SK-N-MC (cell line): ENCODE measurements around the gene MRPL53.

Experiments
- DNase-seq: peaks from one replicate; pipeline ENCODE4 v3.0.0-alpha.2; 2011; ENCODE audit warnings: low read depth, low spot score
- H3K27ac ChIP-seq: fragments of 200-600 bp; sonication (generic); 2 replicates; pipeline ENCODE4 v1.5.1; 2016; ENCODE audit warnings: mixed run types
- H3K36me3 ChIP-seq: fragments of 200-600 bp; sonication (generic); 2 replicates; pipeline ENCODE4 v1.6.1; 2017; ENCODE audit warnings: antibody characterized with exemption, low read length, mixed read lengths; ENCODE audit not compliant: insufficient read depth
- H3K4me3 ChIP-seq: fragments of 200-600 bp; sonication (generic); 2 replicates; pipeline ENCODE4 v1.5.1; 2016
- H3K9ac ChIP-seq: fragments of 200-600 bp; sonication (generic); 2 replicates; pipeline ENCODE4 v1.8.0; 2017; ENCODE audit warnings: mixed run types, mixed read lengths; ENCODE audit not compliant: insufficient read length
- H3K9me3 ChIP-seq: fragments of 200-600 bp; sonication (generic); 2 replicates; pipeline ENCODE4 v1.6.1; 2017; ENCODE audit warnings: low read depth, mild to moderate bottlenecking, antibody characterized with exemption, low read length, moderate library complexity, mixed read lengths
- EZH2 ChIP-seq: fragments of 200-600 bp; sonication (generic); IDR thresholded peaks from one replicate; pipeline ENCODE4 v1.6.1; 2017; ENCODE audit warnings: antibody characterized with exemption
- FOXP2 ChIP-seq: optimal IDR thresholded peaks from 2 replicates; pipeline ENCODE3; 2011; ENCODE audit warnings: mild to moderate bottlenecking, moderate library complexity; ENCODE audit not compliant: insufficient read depth; ENCODE audit errors: extremely low read length, control extremely low read depth
- POLR2AphosphoS5 ChIP-seq: IDR thresholded peaks from 2 replicates; pipeline ENCODE4 v1.6.1; 2012; ENCODE audit warnings: mild to moderate bottlenecking, low read depth, low read length, borderline replicate concordance

Gene MRPL53

DNA sequence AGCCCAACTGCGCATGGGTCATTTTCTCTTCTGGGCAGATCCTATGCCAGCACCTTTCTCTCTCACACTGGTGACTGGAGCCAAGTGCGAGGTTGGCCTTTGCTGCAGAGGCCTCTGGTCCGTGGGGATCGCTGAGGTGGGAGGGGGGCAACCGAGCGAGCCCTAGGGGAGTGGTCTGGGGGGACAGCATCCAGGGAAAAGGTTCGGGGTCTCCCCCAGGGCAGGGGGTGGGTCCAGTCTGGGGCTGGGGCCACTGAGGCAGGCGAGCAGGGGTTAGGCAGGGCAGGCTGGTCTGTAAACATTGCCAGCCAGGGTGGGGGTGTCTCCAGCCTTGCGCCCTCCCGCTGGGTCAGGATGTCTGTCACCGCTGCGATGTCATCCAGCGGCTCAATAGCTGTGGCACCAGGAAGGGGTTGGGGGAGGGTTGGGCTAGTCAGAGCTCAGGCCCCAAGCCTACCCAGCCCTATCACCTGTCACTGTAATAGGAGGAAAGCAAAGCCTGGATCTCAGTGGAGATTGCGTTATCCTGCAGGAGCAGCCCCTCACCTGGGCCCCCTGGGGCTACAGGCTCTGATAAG is 46.2 kb downstream of the MRPL53 start:
- Histone ChIP-seq H3K9me3 (no peaks in the 10 kb centered on the region), H3K36me3 (peaks cover 4% of the 10 kb centered on the region; the same call in 1 of the 2 replicates), H3K9ac (no peak overlapping the region), H3K27ac (no peak overlapping the region), H3K4me3 (no peak overlapping the region)
- TF ChIP-seq FOXP2 (no peak), POLR2AphosphoS5 (no peak), EZH2 (no peak)
- DNase-seq = no peak

DNA sequence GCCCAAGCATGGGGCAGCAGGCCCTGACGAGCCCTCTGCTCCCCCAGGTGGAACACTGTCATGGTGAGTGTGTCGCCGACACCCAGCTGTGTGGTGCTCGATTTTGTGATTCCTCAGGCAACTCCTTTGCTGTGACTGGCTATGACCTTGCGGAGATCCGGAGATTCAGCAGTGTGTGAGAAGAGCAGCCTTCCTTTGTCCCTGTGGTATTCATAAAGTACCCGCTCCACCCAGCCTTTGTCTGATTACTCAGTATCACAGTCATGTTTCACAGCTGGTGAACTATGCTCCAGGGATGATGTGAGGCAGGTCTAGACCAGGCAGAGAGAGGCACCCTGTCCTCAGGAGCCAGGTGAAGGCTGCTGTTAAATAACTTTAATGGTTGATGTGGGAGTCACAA is 47.0 kb downstream of the MRPL53 start:
- Histone ChIP-seq H3K4me3 (no peak overlapping the region), H3K36me3 (peaks cover 4% of the 10 kb centered on the region; the same call in 1 of the 2 replicates), H3K9ac (no peak overlapping the region), H3K27ac (no peak overlapping the region), H3K9me3 (no peaks in the 10 kb centered on the region)
- DNase-seq = no peak
- TF ChIP-seq EZH2 (no peak), POLR2AphosphoS5 (no peak), FOXP2 (no peak)

DNA sequence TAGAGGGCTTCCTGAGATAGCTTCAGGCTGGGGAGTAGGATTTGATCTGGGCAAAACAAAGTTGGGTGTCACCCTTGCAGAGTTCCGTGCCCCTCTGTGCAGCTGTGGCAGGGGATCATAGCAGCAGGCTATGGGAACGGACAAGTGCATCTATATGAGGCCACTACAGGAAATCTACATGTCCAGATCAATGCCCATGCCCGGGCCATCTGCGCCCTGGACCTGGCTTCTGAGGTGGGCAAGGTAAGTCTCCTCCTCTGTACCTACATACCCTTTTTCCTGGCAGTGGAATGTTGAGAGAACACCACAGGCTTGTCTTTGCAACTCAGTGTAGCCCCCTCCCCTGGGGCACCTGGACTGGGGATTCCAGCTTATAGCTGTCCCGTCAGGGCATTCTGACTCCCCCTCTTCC is 47.5 kb downstream of the MRPL53 start:
- no peak overlapping the region for H3K9ac ChIP-seq
- H3K36me3 ChIP-seq = peaks cover 4% of the 10 kb centered on the region; the same call in 1 of the 2 replicates
- DNase-seq = no peak
- H3K4me3 ChIP-seq = no peak overlapping the region
- H3K9me3 ChIP-seq = no peaks in the 10 kb centered on the region
- TF ChIP-seq POLR2AphosphoS5 (no peak), FOXP2 (no peak), EZH2 (no peak)
- H3K27ac ChIP-seq = no peak overlapping the region

DNA sequence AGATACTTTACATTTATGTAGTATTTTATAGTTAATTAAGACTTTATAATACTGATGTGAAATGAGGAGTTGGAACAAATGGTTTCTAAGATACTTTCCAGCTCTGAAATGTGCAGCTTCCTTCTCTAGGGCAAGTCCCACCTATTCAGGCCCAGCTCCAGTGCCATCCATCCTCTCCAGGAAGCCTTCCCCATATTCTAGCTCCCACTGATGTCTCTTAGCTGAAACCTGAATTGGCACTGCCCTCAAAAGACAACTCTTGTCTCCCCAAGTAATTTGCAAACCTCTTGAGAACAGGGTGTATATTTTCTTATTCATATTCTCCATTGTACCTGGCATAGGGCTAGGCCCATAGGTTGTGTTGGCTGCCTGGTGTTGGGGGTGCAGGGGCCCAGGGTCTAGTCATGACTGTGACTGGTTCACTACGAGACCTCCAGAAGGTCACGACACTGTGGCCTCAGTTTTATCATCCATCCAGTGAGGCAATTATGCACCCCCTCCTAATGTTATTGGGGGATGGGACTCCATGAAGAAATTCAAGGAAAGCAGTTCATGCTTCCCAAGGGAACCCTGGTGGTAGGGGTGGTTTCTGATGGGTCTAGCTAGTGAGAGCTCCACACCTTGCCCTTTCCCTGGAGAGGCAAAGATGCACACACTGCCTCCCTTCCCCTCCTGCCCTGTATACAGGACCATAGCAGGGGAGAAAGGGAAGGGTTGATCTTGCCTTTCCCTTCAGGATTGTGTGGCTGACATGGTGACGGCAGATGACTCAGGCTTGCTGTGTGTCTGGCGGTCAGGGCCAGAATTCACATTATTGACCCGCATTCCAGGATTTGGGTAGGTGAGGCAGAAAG is 48.1 kb downstream of the MRPL53 start:
- Histone ChIP-seq H3K27ac (no peak overlapping the region), H3K4me3 (no peak overlapping the region), H3K9me3 (no peaks in the 10 kb centered on the region), H3K36me3 (peaks cover 4% of the 10 kb centered on the region; the same call in 1 of the 2 replicates), H3K9ac (no peak overlapping the region)
- no peak for DNase-seq
- TF ChIP-seq FOXP2 (no peak), EZH2 (no peak), POLR2AphosphoS5 (peak; percentile 37; the same call in 1 of the 2 replicates)

DNA sequence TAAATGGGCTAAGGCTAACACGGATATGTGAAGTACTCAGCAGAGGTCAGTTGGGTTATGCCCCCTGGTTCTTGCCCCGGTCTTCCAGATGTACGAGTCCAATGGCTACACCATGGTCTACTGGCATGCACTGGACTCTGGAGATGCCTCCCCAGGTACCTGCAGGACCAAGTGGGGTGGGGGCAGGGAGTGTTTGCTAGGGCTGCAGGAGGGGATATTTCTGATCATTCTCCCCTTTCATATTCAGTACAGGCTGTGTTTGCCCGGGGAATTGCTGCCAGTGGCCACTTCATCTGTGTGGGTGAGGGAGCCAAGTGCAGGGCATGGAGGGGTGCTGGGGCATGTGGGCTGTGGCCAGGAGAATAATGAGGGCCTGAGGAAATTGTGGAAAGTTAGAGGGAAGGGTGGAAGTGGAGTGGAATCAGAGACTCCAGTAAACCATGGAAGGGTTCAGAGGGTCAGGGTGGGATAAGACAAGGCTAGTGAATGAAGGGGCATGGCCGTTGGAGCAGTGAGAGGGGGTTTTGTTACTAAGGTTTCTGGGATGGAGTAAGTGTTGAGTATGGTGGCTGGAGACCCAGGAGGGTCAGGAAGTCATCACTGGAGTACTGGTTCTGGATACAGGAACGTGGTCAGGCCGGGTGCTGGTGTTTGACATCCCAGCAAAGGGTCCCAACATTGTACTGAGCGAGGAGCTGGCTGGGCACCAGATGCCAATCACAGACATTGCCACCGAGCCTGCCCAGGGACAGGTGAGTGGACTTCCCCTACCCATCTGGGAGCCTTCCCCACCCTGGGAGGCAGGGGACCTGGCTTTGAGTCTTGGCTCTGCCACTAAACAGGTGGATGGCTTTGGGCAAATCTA is 49.0 kb downstream of the MRPL53 start:
- H3K27ac ChIP-seq = no peak overlapping the region
- no peaks in the 10 kb centered on the region for H3K9me3 ChIP-seq
- DNase-seq = no peak
- no peak overlapping the region for H3K9ac ChIP-seq
- TF ChIP-seq POLR2AphosphoS5 (no peak), EZH2 (no peak), FOXP2 (no peak)
- no peaks in the 10 kb centered on the region; the same call in 1 of the 2 replicates for H3K36me3 ChIP-seq
- H3K4me3 ChIP-seq = no peak overlapping the region
